ENCODE measurements around the gene BEAN1. TPM values are rescaled to one million over a fixed set of nuclear protein-coding genes. Genes with fewer than 3 reads are reported as not detected.

Gene BEAN1
- total RNA-seq, 1 experiment from 2014 or later, result 0.24 TPM

DNA sequence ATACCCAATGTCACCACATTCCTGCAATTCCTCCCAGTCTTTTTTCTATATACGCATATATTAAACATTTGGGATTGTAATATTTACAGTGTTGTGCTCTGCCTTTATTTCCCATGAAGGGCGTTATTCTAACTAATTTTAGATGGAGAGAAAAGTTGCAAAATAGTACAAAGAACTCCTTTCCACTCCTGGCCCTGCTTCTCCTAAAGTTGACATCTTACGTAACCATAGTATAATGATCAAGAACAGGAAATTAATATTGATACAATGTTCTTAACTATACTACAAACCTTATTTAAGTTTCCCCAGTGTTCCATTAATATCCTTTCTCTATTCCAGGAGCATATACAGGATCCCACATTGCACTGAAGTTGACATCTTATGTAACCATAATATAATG, 76.5 kb downstream of the BEAN1 start:
- Histone ChIP-seq H4K20me1 (ENCODE audit: control insufficient read depth, insufficient read depth, insufficient read length) (no peaks in the 10 kb centered on the region), H4K5ac (ENCODE audit: insufficient read length, low read depth, low read length) (no peak overlapping the region), H4K8ac (replicated peaks; ENCODE audit: insufficient read length, low read depth, low read length) (no peak overlapping the region), H3T11ph (ENCODE audit: low read length) (no peak overlapping the region), H2AFZ (ENCODE audit: low read length) (no peak overlapping the region), H2BK20ac (ENCODE audit: low read depth, low read length, poor library complexity, severe bottlenecking) (no peak overlapping the region), H2AK5ac (ENCODE audit: insufficient read length, low read length) (no peak overlapping the region), H2BK15ac (ENCODE audit: low read depth, low read length) (no peak overlapping the region), H3K79me1 (ENCODE audit: insufficient read depth, low read depth, low read length, poor library complexity, severe bottlenecking) (no peaks in the 10 kb centered on the region), H3K18ac (ENCODE audit: insufficient read length, low read depth, low read length) (no peak overlapping the region), H3K56ac (ENCODE audit: insufficient read length, low read depth, low read length) (no peak overlapping the region), H3K23me2 (ENCODE audit: insufficient read length, low read depth, low read length, poor library complexity, severe bottlenecking) (no peaks in the 10 kb centered on the region), H3K9me3 (ENCODE audit: control insufficient read depth, low read depth, low read length) (no peaks in the 10 kb centered on the region), H3K23ac (ENCODE audit: insufficient read length, low read depth, low read length) (no peak overlapping the region), H3K4me2 (ENCODE audit: insufficient read depth, insufficient read length, low read length) (no peak overlapping the region), H3K27me3 (ENCODE audit: insufficient read depth, low read length) (no peaks in the 10 kb centered on the region), H3K4ac (ENCODE audit: low read depth, low read length) (no peak overlapping the region), H2BK5ac (ENCODE audit: insufficient read length, low read length) (no peak overlapping the region), H2BK12ac (ENCODE audit: insufficient read length, low read depth, low read length) (no peak overlapping the region), H3K79me2 (ENCODE audit: insufficient read depth, low read length) (no peaks in the 10 kb centered on the region), H2BK120ac (ENCODE audit: low read depth, low read length, poor library complexity, severe bottlenecking) (no peak overlapping the region), H3K4me1 (ENCODE audit: insufficient read depth, low read length) (no peaks in the 10 kb centered on the region), H3K9ac (ENCODE audit: extremely low read depth, insufficient read length, low read length) (no peak overlapping the region), H3K27ac (ENCODE audit: insufficient read length, low read depth, low read length) (no peak overlapping the region), H3K14ac (ENCODE audit: insufficient read depth, low read length) (no peak overlapping the region), H4K91ac (ENCODE audit: insufficient read length, low read depth, low read length) (no peak overlapping the region)
- H3K36me3 Mint-ChIP-seq (ENCODE audit: insufficient read depth in 1 of 3, low read depth in 3 of 3), result no peaks in the 10 kb centered on the region
- no peak for DNase-seq
- peaks cover 0 to 6% of the 10 kb centered on the region in 2 experiments; a peak in 2 of 4 replicates for H3K4me1 Mint-ChIP-seq
- H3K9me3 Mint-ChIP-seq, result no peaks in the 10 kb centered on the region
- WGBS (ENCODE audit: extremely low coverage, insufficient read length, low lambda C conversion rate), result no CpG with 5 or more reads among the region's 3 CpGs
- H3K27ac Mint-ChIP-seq, result no peak overlapping the region
- TF ChIP-seq CTCF (conservative IDR thresholded peaks at IDR 0.05), result no peak
- peaks cover 12% of the 10 kb centered on the region for H3K27me3 Mint-ChIP-seq (ENCODE audit: low read depth)
- H3K4me3 Mint-ChIP-seq, result no peak overlapping the region
